WTC11 (cell line): ENCODE results near the gene JCHAIN. TPM values are rescaled to one million over a fixed set of nuclear protein-coding genes. Genes with fewer than 3 reads are reported as not detected.

Source experiments
- AR ChIP-seq: fragments of 250-450 bp; sonication (Bioruptor Pico); IDR thresholded peaks from 2 replicates; pipeline ENCODE4 v1.9.0; 2021; ENCODE audit warnings: mild to moderate bottlenecking
- ATF1 ChIP-seq: sonication (generic); formaldehyde crosslinking; IDR thresholded peaks from 2 replicates; pipeline ENCODE4 v1.8.1; 2023; ENCODE audit warnings: mild to moderate bottlenecking, moderate library complexity, missing genetic modification reagents
- CREM ChIP-seq: sonication (generic); formaldehyde crosslinking; IDR thresholded peaks from 2 replicates; pipeline ENCODE4 v1.8.1; 2022; ENCODE audit warnings: mild to moderate bottlenecking, missing genetic modification reagents, moderate library complexity
- ESRRA ChIP-seq: sonication (generic); formaldehyde crosslinking; IDR thresholded peaks from 2 replicates; pipeline ENCODE4 v1.8.1; 2022; ENCODE audit warnings: mild to moderate bottlenecking, missing genetic modification reagents, borderline replicate concordance
- FOXP1 ChIP-seq: sonication (generic); formaldehyde crosslinking; IDR thresholded peaks from 2 replicates; pipeline ENCODE4 v1.8.0; 2022; ENCODE audit warnings: missing genetic modification reagents, mild to moderate bottlenecking, moderate library complexity, borderline replicate concordance
- GRHL2 ChIP-seq: fragments of 250-450 bp; sonication (Bioruptor Pico); IDR thresholded peaks from 2 replicates; pipeline ENCODE4 v1.8.0; 2022; ENCODE audit warnings: mild to moderate bottlenecking, moderate library complexity; ENCODE audit not compliant: insufficient replicate concordance, severe bottlenecking
- HMGA2 ChIP-seq: fragments of 250-450 bp; sonication (Bioruptor Pico); IDR thresholded peaks from 2 replicates; pipeline ENCODE4 v1.4.0; 2021; ENCODE audit warnings: mild to moderate bottlenecking, moderate library complexity
- IRF2 ChIP-seq: sonication (generic); formaldehyde crosslinking; IDR thresholded peaks from 2 replicates; pipeline ENCODE4 v1.8.0; 2022; ENCODE audit warnings: low read depth, missing genetic modification reagents, borderline replicate concordance
- KAT7 ChIP-seq: sonication (generic); formaldehyde crosslinking; IDR thresholded peaks from 2 replicates; pipeline ENCODE4 v1.8.1; 2023; ENCODE audit warnings: missing genetic modification reagents, mild to moderate bottlenecking, borderline replicate concordance
- NFATC4 ChIP-seq: fragments of 250-450 bp; sonication (Bioruptor Pico); IDR thresholded peaks from 2 replicates; pipeline ENCODE4 v1.9.0; 2021; ENCODE audit warnings: mild to moderate bottlenecking
- NFYB ChIP-seq: sonication (generic); formaldehyde crosslinking; conservative IDR thresholded peaks from 2 replicates; pipeline ENCODE4 v1.8.0; 2022; ENCODE audit warnings: low read depth, missing genetic modification reagents
- RELA ChIP-seq: sonication (generic); formaldehyde crosslinking; IDR thresholded peaks from 2 replicates; pipeline ENCODE4 v1.8.1; 2022; ENCODE audit warnings: missing genetic modification reagents, mild to moderate bottlenecking, borderline replicate concordance
- TEAD1 ChIP-seq: sonication (generic); formaldehyde crosslinking; IDR thresholded peaks from 2 replicates; pipeline ENCODE4 v1.8.0; 2022; ENCODE audit warnings: mild to moderate bottlenecking, missing genetic modification reagents
- TEAD4 ChIP-seq: sonication (generic); formaldehyde crosslinking; IDR thresholded peaks from 2 replicates; pipeline ENCODE4 v1.8.0; 2022; ENCODE audit warnings: mild to moderate bottlenecking, missing genetic modification reagents
- ZBTB21 ChIP-seq: sonication (generic); formaldehyde crosslinking; IDR thresholded peaks from 2 replicates; pipeline ENCODE4 v1.8.1; 2023; ENCODE audit warnings: mild to moderate bottlenecking, missing genetic modification reagents, borderline replicate concordance
- ZNF138 ChIP-seq: sonication (generic); formaldehyde crosslinking; conservative IDR thresholded peaks from 2 replicates; pipeline ENCODE4 v1.8.1; 2022; ENCODE audit warnings: mild to moderate bottlenecking, moderate library complexity, missing genetic modification reagents
- ZNF219 ChIP-seq: sonication (generic); formaldehyde crosslinking; IDR thresholded peaks from 2 replicates; pipeline ENCODE4 v1.8.0; 2023; ENCODE audit warnings: missing genetic modification reagents, mild to moderate bottlenecking, borderline replicate concordance
- ZNF396 ChIP-seq: fragments of 250-450 bp; sonication (Bioruptor Pico); IDR thresholded peaks from 2 replicates; pipeline ENCODE4 v1.8.0; 2021; ENCODE audit warnings: mild to moderate bottlenecking, moderate library complexity, borderline replicate concordance
- total RNA-seq: library from RNA; stranded (reverse); gene quantifications from 3 replicates; pipeline ENCODE4 v1.2.3, GENCODE V29; 2021
- TF ChIP-seq, protein P1 (sequence below): sonication (generic); formaldehyde crosslinking; IDR thresholded peaks from 2 replicates; pipeline ENCODE4 v1.8.1; 2022; ENCODE audit warnings: mild to moderate bottlenecking, missing genetic modification reagents, moderate library complexity, borderline replicate concordance
- TF ChIP-seq, protein P2 (sequence below): sonication (generic); formaldehyde crosslinking; IDR thresholded peaks from 2 replicates; pipeline ENCODE4 v1.8.0; 2023; ENCODE audit warnings: missing genetic modification reagents, mild to moderate bottlenecking, borderline replicate concordance
- TF ChIP-seq, protein P3 (sequence below): sonication (generic); formaldehyde crosslinking; IDR thresholded peaks from 2 replicates; pipeline ENCODE4 v1.8.1; 2023; ENCODE audit warnings: mild to moderate bottlenecking, missing genetic modification reagents, moderate library complexity
- TF ChIP-seq, protein P4 (sequence below): sonication (generic); formaldehyde crosslinking; IDR thresholded peaks from 2 replicates; pipeline ENCODE4 v1.8.1; 2023; ENCODE audit warnings: mild to moderate bottlenecking, missing genetic modification reagents
- TF ChIP-seq, protein P5 (sequence below): sonication (generic); formaldehyde crosslinking; IDR thresholded peaks from 2 replicates; pipeline ENCODE4 v1.8.0; 2022; ENCODE audit warnings: mild to moderate bottlenecking, missing genetic modification reagents
- TF ChIP-seq, protein P6 (sequence below): sonication (generic); formaldehyde crosslinking; IDR thresholded peaks from 2 replicates; pipeline ENCODE4 v1.8.0; 2023; ENCODE audit warnings: missing genetic modification reagents

The JCHAIN gene
- total RNA-seq, 1 experiment from 2014 or later: 0.68 TPM

DNA sequence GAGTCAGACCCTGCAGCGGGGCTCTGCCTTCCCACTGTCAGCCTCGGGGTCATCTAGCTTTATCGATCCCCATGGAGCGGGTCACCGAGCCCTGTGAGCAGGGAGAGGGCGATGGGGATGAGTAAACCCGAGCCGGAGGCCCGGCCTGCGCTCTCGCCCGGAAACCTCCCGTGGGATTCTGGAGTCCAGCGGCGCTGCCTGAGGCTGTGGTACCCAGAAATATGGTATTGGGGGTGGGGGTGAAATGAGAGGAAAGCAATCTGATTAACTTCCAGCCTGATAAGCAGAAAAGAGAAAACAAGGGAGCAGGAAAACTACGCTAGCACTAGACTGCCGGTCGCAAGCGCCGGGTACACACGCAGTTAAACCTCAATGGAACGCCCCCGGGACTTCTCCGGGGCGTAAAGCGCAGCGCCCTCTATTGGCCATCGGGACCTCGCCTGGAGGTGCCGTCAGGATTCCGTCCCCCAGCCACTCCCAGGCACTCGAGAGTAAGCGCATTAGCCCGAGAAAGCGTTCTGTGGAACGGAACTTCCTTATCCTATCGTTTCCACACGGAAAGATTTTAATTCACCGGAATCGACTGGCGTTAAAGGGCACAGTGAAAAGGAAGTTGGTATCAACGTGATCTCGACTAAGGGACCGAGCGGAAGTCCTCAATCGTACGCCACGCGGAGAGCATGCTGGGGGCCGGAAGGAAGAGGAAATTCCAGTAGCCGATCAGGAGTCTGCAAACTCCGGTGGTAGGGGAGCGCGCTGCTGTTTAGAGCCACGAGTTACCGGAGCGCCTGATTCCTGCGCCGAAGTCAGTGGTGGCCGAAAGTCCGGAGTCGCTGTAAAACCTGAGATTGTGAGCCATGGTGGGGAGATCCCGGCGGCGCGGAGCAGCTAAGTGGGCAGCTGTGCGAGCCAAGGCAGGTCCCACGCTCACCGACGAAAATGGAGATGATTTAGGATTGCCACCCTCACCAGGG lies 21.8 kb upstream of the JCHAIN start, which contains the start of gene UTP3 (continued):
- TF ChIP-seq RELA (CRISPR knock-in tag): no peak
- no peak for TF ChIP-seq IRF2 (CRISPR knock-in tag)
- peak; percentile 90 for TF ChIP-seq FOXP1 (CRISPR knock-in tag)
- TF ChIP-seq KAT7: no peak; the same call in 1 of the 2 replicates
- TF ChIP-seq, protein P1, sequence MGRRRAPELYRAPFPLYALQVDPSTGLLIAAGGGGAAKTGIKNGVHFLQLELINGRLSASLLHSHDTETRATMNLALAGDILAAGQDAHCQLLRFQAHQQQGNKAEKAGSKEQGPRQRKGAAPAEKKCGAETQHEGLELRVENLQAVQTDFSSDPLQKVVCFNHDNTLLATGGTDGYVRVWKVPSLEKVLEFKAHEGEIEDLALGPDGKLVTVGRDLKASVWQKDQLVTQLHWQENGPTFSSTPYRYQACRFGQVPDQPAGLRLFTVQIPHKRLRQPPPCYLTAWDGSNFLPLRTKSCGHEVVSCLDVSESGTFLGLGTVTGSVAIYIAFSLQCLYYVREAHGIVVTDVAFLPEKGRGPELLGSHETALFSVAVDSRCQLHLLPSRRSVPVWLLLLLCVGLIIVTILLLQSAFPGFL (CRISPR knock-in tag): no peak
- no peak for TF ChIP-seq TEAD4 (CRISPR knock-in tag)
- TF ChIP-seq NFYB (CRISPR knock-in tag): no peak
- TF ChIP-seq, protein P2, sequence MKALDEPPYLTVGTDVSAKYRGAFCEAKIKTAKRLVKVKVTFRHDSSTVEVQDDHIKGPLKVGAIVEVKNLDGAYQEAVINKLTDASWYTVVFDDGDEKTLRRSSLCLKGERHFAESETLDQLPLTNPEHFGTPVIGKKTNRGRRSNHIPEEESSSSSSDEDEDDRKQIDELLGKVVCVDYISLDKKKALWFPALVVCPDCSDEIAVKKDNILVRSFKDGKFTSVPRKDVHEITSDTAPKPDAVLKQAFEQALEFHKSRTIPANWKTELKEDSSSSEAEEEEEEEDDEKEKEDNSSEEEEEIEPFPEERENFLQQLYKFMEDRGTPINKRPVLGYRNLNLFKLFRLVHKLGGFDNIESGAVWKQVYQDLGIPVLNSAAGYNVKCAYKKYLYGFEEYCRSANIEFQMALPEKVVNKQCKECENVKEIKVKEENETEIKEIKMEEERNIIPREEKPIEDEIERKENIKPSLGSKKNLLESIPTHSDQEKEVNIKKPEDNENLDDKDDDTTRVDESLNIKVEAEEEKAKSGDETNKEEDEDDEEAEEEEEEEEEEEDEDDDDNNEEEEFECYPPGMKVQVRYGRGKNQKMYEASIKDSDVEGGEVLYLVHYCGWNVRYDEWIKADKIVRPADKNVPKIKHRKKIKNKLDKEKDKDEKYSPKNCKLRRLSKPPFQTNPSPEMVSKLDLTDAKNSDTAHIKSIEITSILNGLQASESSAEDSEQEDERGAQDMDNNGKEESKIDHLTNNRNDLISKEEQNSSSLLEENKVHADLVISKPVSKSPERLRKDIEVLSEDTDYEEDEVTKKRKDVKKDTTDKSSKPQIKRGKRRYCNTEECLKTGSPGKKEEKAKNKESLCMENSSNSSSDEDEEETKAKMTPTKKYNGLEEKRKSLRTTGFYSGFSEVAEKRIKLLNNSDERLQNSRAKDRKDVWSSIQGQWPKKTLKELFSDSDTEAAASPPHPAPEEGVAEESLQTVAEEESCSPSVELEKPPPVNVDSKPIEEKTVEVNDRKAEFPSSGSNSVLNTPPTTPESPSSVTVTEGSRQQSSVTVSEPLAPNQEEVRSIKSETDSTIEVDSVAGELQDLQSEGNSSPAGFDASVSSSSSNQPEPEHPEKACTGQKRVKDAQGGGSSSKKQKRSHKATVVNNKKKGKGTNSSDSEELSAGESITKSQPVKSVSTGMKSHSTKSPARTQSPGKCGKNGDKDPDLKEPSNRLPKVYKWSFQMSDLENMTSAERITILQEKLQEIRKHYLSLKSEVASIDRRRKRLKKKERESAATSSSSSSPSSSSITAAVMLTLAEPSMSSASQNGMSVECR (CRISPR knock-in tag): peak; percentile 87; the same call in 1 of the 2 replicates
- TF ChIP-seq ATF1: no peak
- no peak for TF ChIP-seq ZBTB21 (CRISPR knock-in tag)
- TF ChIP-seq ESRRA (CRISPR knock-in tag): no peak
- TF ChIP-seq ZNF219: no peak
- TF ChIP-seq, protein P3, sequence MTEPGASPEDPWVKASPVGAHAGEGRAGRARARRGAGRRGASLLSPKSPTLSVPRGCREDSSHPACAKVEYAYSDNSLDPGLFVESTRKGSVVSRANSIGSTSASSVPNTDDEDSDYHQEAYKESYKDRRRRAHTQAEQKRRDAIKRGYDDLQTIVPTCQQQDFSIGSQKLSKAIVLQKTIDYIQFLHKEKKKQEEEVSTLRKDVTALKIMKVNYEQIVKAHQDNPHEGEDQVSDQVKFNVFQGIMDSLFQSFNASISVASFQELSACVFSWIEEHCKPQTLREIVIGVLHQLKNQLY (CRISPR knock-in tag): no peak
- TF ChIP-seq ZNF396 (CRISPR knock-in tag): no peak
- TF ChIP-seq TEAD1 (CRISPR knock-in tag): peak; percentile 91
- TF ChIP-seq, protein P4, sequence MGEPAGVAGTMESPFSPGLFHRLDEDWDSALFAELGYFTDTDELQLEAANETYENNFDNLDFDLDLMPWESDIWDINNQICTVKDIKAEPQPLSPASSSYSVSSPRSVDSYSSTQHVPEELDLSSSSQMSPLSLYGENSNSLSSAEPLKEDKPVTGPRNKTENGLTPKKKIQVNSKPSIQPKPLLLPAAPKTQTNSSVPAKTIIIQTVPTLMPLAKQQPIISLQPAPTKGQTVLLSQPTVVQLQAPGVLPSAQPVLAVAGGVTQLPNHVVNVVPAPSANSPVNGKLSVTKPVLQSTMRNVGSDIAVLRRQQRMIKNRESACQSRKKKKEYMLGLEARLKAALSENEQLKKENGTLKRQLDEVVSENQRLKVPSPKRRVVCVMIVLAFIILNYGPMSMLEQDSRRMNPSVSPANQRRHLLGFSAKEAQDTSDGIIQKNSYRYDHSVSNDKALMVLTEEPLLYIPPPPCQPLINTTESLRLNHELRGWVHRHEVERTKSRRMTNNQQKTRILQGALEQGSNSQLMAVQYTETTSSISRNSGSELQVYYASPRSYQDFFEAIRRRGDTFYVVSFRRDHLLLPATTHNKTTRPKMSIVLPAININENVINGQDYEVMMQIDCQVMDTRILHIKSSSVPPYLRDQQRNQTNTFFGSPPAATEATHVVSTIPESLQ: no peak
- TF ChIP-seq, protein P5, sequence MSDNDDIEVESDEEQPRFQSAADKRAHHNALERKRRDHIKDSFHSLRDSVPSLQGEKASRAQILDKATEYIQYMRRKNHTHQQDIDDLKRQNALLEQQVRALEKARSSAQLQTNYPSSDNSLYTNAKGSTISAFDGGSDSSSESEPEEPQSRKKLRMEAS (CRISPR knock-in tag): peak; percentile 90
- no peak for TF ChIP-seq AR (CRISPR knock-in tag)
- TF ChIP-seq NFATC4 (CRISPR knock-in tag): no peak
- TF ChIP-seq, protein P6, sequence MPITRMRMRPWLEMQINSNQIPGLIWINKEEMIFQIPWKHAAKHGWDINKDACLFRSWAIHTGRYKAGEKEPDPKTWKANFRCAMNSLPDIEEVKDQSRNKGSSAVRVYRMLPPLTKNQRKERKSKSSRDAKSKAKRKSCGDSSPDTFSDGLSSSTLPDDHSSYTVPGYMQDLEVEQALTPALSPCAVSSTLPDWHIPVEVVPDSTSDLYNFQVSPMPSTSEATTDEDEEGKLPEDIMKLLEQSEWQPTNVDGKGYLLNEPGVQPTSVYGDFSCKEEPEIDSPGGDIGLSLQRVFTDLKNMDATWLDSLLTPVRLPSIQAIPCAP (CRISPR knock-in tag): peak; percentile 39; the same call in 1 of the 2 replicates
- 0 out of 2 replicates have a peak, but pooled peaks have one; percentile 2 for TF ChIP-seq HMGA2
- no peak for TF ChIP-seq ZNF138
- peak; percentile 83 for TF ChIP-seq CREM
- no peak for TF ChIP-seq GRHL2 (CRISPR knock-in tag)
